Measurements from ENCODE around the gene RHOT1.

DNA sequence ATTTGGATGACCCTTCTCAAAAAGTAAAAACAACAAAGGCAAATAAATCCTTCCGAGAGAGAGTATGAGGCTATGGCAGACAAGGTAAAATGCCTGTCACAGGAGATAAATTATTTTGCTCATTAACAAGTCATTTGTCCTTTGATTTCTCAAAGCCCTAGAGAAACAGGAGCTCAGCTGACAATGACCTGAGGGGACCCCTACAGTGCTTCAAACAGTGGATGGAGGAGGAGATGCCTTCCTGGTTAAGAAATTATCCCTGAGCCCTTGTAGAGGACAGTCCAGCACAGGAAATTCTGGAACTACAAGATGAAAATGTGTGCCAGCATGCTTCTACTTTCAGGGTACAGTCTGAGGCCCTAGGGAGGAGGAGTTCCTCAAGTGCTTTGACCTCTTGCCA, 99.3 kb downstream of the RHOT1 start:
- TF ChIP-seq, protein P1, sequence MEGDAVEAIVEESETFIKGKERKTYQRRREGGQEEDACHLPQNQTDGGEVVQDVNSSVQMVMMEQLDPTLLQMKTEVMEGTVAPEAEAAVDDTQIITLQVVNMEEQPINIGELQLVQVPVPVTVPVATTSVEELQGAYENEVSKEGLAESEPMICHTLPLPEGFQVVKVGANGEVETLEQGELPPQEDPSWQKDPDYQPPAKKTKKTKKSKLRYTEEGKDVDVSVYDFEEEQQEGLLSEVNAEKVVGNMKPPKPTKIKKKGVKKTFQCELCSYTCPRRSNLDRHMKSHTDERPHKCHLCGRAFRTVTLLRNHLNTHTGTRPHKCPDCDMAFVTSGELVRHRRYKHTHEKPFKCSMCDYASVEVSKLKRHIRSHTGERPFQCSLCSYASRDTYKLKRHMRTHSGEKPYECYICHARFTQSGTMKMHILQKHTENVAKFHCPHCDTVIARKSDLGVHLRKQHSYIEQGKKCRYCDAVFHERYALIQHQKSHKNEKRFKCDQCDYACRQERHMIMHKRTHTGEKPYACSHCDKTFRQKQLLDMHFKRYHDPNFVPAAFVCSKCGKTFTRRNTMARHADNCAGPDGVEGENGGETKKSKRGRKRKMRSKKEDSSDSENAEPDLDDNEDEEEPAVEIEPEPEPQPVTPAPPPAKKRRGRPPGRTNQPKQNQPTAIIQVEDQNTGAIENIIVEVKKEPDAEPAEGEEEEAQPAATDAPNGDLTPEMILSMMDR (IDR thresholded peaks at IDR 0.05): no peak
- no peak for TF ChIP-seq ZFX (IDR thresholded peaks at IDR 0.05; ENCODE audit: borderline replicate concordance)

All from 22Rv1 (cell line).